ENCODE data around the gene PSD4.

The PSD4 gene

GRCh38 chr2:113167962-113168340 lies 5.8 kb upstream of the PSD4 start:
- no peak for DNase-seq (ENCODE audit: low spot score)

- DNase-seq (ENCODE audit: low spot score), result no peak
These were observed 4.7 kb upstream of the PSD4 start for GRCh38 chr2:113169002-113169530.

GRCh38 chr2:113169586-113169985 lies 4.2 kb upstream of the PSD4 start:
- no peak for DNase-seq (ENCODE audit: low spot score)

- no peak for DNase-seq (ENCODE audit: low spot score)
These were observed 2.3 kb upstream of the PSD4 start for GRCh38 chr2:113171334-113172075.

- DNase-seq (ENCODE audit: low spot score), result no peak
These were observed 840 bp upstream of the PSD4 start for GRCh38 chr2:113172721-113173541.

GRCh38 chr2:113174376-113174750 lies 592 bp downstream of the PSD4 start:
- peak; percentile 56 for DNase-seq (ENCODE audit: low spot score)

GRCh38 chr2:113175042-113175628 lies 1.4 kb downstream of the PSD4 start:
- peak; percentile 90 for DNase-seq (ENCODE audit: low spot score)

GRCh38 chr2:113175736-113176695 lies 2.2 kb downstream of the PSD4 start:
- DNase-seq (ENCODE audit: low spot score), result peak; percentile 78

GRCh38 chr2:113176696-113177355 lies 3.1 kb downstream of the PSD4 start:
- no peak for DNase-seq (ENCODE audit: low spot score)

GRCh38 chr2:113178069-113178746 lies 4.4 kb downstream of the PSD4 start:
- no peak for DNase-seq (ENCODE audit: low spot score)

GRCh38 chr2:113178891-113179290 lies 5.1 kb downstream of the PSD4 start:
- no peak for DNase-seq (ENCODE audit: low spot score)

GRCh38 chr2:113179446-113180045 lies 5.8 kb downstream of the PSD4 start:
- no peak for DNase-seq (ENCODE audit: low spot score)

GRCh38 chr2:113180131-113180946 lies 6.6 kb downstream of the PSD4 start:
- DNase-seq (ENCODE audit: low spot score), result no peak

GRCh38 chr2:113181258-113182051 lies 7.7 kb downstream of the PSD4 start:
- DNase-seq (ENCODE audit: low spot score), result no peak

- no peak for DNase-seq (ENCODE audit: low spot score)
These were observed 8.9 kb downstream of the PSD4 start for GRCh38 chr2:113182471-113183260.

GRCh38 chr2:113183264-113183663 lies 9.5 kb downstream of the PSD4 start:
- no peak for DNase-seq (ENCODE audit: low spot score)

GRCh38 chr2:113183703-113184102 lies 9.9 kb downstream of the PSD4 start:
- DNase-seq (ENCODE audit: low spot score), result no peak

All from NAMALWA (cell line).